GM12878 (cell line): ENCODE results near the gene CORO1C. TPM values are rescaled to one million over a fixed set of nuclear protein-coding genes. Genes with fewer than 3 reads are reported as not detected.

Experiments used
- ATAC-seq: fragments of 200-7000 bp; cut with Tn5 transposase; 3 replicates; pipeline ENCODE4 v1.9.1; 2020; ENCODE audit warnings: mild to moderate bottlenecking, moderate library complexity
- BruUV-seq: library from RNA; stranded (reverse); fragments of 400-500 nt; replicated peaks from 2 replicates; lab custom pipeline; 2021; lab: Mats Ljungman, UMichigan
- CTCF ChIA-PET: fragments of 300-600 bp; sonication (Branson Sonifier 250); formaldehyde crosslinking; extraction: SDS; loops from one replicate; lab custom pipeline; 2021; ENCODE audit warnings: inconsistent platforms; lab: Yijun Ruan, JAX
- POLR2A ChIA-PET: fragments of 350-600 bp; formaldehyde crosslinking; extraction: SDS; loops from one replicate; lab custom pipeline; 2021; ENCODE audit warnings: inconsistent platforms; lab: Charles Lee
- RAD21 ChIA-PET: fragments of 300-600 bp; sonication (Branson Sonifier 250); formaldehyde crosslinking; loops from one replicate; lab custom pipeline; 2023; ENCODE audit warnings: antibody characterized with exemption; ENCODE audit not compliant: unreplicated experiment; lab: Charles Lee
- SMC1A ChIA-PET: fragments of 300-600 bp; sonication (Branson Sonifier 250); formaldehyde crosslinking; loops from one replicate; lab custom pipeline; 2023; ENCODE audit not compliant: unreplicated experiment, uncharacterized antibody; lab: Charles Lee
- DNase-seq: peaks from one replicate; pipeline ENCODE4 v3.0.0-alpha.2; 2011; ENCODE audit warnings: low read depth, low spot score
- FAIRE-seq: peaks from 3 replicates; lab custom pipeline; 2011; peaks lifted over from hg19 to GRCh38; lab: Jason Lieb, UNC
- H2AFZ ChIP-seq: 2 replicates; pipeline ENCODE4 v1.6.0; 2011; ENCODE audit warnings: low read depth, low read length, control low read depth; ENCODE audit not compliant: control insufficient read depth
- H3K27ac ChIP-seq: 2 replicates; pipeline ENCODE4 v1.5.1; 2011; ENCODE audit warnings: control low read depth; ENCODE audit not compliant: control insufficient read depth, insufficient read depth
- H3K27me3 ChIP-seq, 2 experiments: replicated peaks in 1 of 2; 2 replicates each; pipeline versions ENCODE4 v1.6.0 to v1.6.1; 2011; ENCODE audit warnings: low read length in 1 of 2; ENCODE audit not compliant: control insufficient read depth in 2 of 2, insufficient read depth in 2 of 2
- H3K36me3 ChIP-seq, 2 experiments: 2 replicates each; pipeline ENCODE4 v1.5.1; 2011; ENCODE audit warnings: low read length in 1 of 2; ENCODE audit not compliant: control insufficient read depth in 2 of 2, insufficient read depth in 2 of 2
- H3K4me1 ChIP-seq: 2 replicates; pipeline ENCODE4 v1.6.1; 2011; ENCODE audit warnings: mild to moderate bottlenecking, low read length, moderate library complexity, mixed read lengths; ENCODE audit not compliant: control insufficient read depth, insufficient read depth
- H3K4me2 ChIP-seq: 2 replicates; pipeline ENCODE4 v1.6.0; 2011; ENCODE audit warnings: control low read depth; ENCODE audit not compliant: control insufficient read depth, insufficient read depth
- H3K4me3 ChIP-seq: fragments of 200-600 bp; sonication (generic); 2 replicates; pipeline ENCODE4 v1.5.1; 2016
- H3K79me2 ChIP-seq: 2 replicates; pipeline ENCODE4 v1.6.0; 2011; ENCODE audit warnings: low read length; ENCODE audit not compliant: control insufficient read depth, insufficient read depth
- H3K9ac ChIP-seq: 2 replicates; pipeline ENCODE4 v1.8.0; 2011; ENCODE audit warnings: low read length, control low read depth, mixed read lengths; ENCODE audit not compliant: control insufficient read depth, insufficient read depth
- H3K9me3 ChIP-seq: replicated peaks from 3 replicates; pipeline ENCODE4 v1.5.1; 2011; ENCODE audit warnings: mild to moderate bottlenecking, low read length; ENCODE audit not compliant: control insufficient read depth, insufficient read depth
- H4K20me1 ChIP-seq: 2 replicates; pipeline ENCODE4 v1.6.0; 2011; ENCODE audit not compliant: control insufficient read depth, insufficient read depth
- BACH1 ChIP-seq: fragments of 450-650 bp; IDR thresholded peaks from 2 replicates; pipeline ENCODE4 v1.6.1; 2017; ENCODE audit warnings: mild to moderate bottlenecking, borderline replicate concordance
- CBFB ChIP-seq: IDR thresholded peaks from 2 replicates; pipeline ENCODE4 v1.6.1; 2016; ENCODE audit warnings: antibody characterized with exemption, low read depth
- CEBPZ ChIP-seq: fragments of 150-350 bp; IDR thresholded peaks from 2 replicates; pipeline ENCODE4 v1.6.1; 2016; ENCODE audit warnings: low read depth, low read length
- EED ChIP-seq: sonication (generic); IDR thresholded peaks from 2 replicates; pipeline ENCODE4 v1.6.1; 2016; ENCODE audit warnings: antibody characterized with exemption, low read depth
- MAX ChIP-seq: IDR thresholded peaks from 2 replicates; pipeline ENCODE4 v1.6.1; 2012; ENCODE audit warnings: low read depth, low read length, improper control_type of control experiment
- MYC ChIP-seq: IDR thresholded peaks from 2 replicates; pipeline ENCODE4 v1.6.1; 2011; ENCODE audit warnings: mild to moderate bottlenecking, low read length, moderate library complexity, inconsistent platforms; ENCODE audit not compliant: insufficient read depth, insufficient replicate concordance, insufficient read length, severe bottlenecking
- NFYA ChIP-seq: IDR thresholded peaks from 2 replicates; pipeline ENCODE4 v1.6.1; 2011; ENCODE audit warnings: low read depth, mild to moderate bottlenecking, low read length, improper control_type of control experiment, borderline replicate concordance
- NR2F1 ChIP-seq: fragments of 450-650 bp; conservative IDR thresholded peaks from 2 replicates; pipeline ENCODE4 v1.6.1; 2017; ENCODE audit warnings: mild to moderate bottlenecking
- POU2F2 ChIP-seq: IDR thresholded peaks from 3 replicates; pipeline ENCODE4 v1.6.1; 2011; ENCODE audit warnings: low read depth, mild to moderate bottlenecking, low read length, borderline replicate concordance
- SIX5 ChIP-seq: IDR thresholded peaks from 2 replicates; pipeline ENCODE4 v1.6.1; 2011; ENCODE audit warnings: mild to moderate bottlenecking, low read depth, low read length, moderate library complexity; ENCODE audit not compliant: severe bottlenecking
- WGBS: methylation state at CpG from one replicate; pipeline ENCODE4 v1.1.6; 2016; ENCODE audit warnings: low lambda C conversion rate; ENCODE audit not compliant: insufficient replicate concordance, insufficient coverage; ENCODE audit errors: missing lambda C conversion rate; 5-methylcytosine and 5-hydroxymethylcytosine counted together
- in situ Hi-C: fragments of 300-500 bp; cut with MboI; formaldehyde crosslinking; loops from 9 replicates; pipeline ENCODE4 v1.14.3; 2018; ENCODE audit warnings: mixed read lengths
- intact Hi-C: fragments of 100-400 bp; cut with micrococcal nuclease; formaldehyde crosslinking; loops from one replicate; pipeline ENCODE4 v1.14.2; 2022; ENCODE audit not compliant: unreplicated experiment
- polyA plus RNA-seq, 11 experiments: library from polyadenylated mRNA; depleted of rRNA in 4 of 11; unstranded in 6 of 11; stranded (reverse) in 5 of 11; fragments of >200 nt; fragmentation: Nextera tagmentation in 4 of 11; fragmentation: Illumina TruSeq in 1 of 11; extraction: Ambion mirVana in 4 of 11; extraction: Trizol in 1 of 11; gene quantifications; 1 replicate in 1 of 11; 2 replicates in 10 of 11; pipeline versions ENCODE4 v1.2.1 to v1.2.3, GENCODE V29; 2011 to 2016; ENCODE audit warnings: inconsistent platforms in 2 of 11, missing spikeins in 2 of 11, low read depth in 1 of 11
- total RNA-seq, 4 experiments: library from RNA; depleted of rRNA in 3 of 4; stranded (reverse); fragments of >200 nt in 3 of 4; fragmentation: Illumina TruSeq in 1 of 4; extraction: Trizol in 1 of 4; gene quantifications; 2 replicates each; pipeline versions ENCODE4 v1.2.1 to v1.2.3, GENCODE V29; 2013 to 2021

The CORO1C gene
- total and polyA plus RNA-seq, 10 of the 15 experiments (the other 5 are each of a cell fraction or from before 2014, with no cell fraction given), result 52.7 to 254 (median 171) TPM

- Histone ChIP-seq H3K36me3 (no peaks in the 10 kb centered on the region), H3K4me3 (no peak overlapping the region), H3K27me3 (no peaks in the 10 kb centered on the region), H3K9ac (no peak overlapping the region), H4K20me1 (no peaks in the 10 kb centered on the region), H3K9me3 (no peaks in the 10 kb centered on the region), H2AFZ (no peak overlapping the region), H3K27ac (no peak overlapping the region), H3K79me2 (no peaks in the 10 kb centered on the region), H3K4me1 (peaks cover 12% of the 10 kb centered on the region), H3K4me2 (no peak overlapping the region)
- in situ Hi-C loops (no loop called here), intact Hi-C loops (loop anchor here (5.0 kb wide), 1 partner anchor 688 kb away; no protein-coding TSS in a partner anchor)
- 64% methylated on average over 3 of the region's 3 CpGs for WGBS
- ChIA-PET RAD21 (no interaction called here), SMC1A (interaction anchor here (0.6 to 1.5 kb wide), 3 partner anchors 10 to 974 kb away, joined by 3 to 5 read pairs (median 5); no protein-coding TSS in a partner anchor), CTCF (no interaction called here), POLR2A (no interaction called here)
- FAIRE-seq (no peak), DNase-seq (no peak), ATAC-seq (peak; percentile 32)
- TF ChIP-seq CEBPZ (no peak), EED (0 out of 2 replicates have a peak, but pooled peaks have one; percentile 12), NFYA (no peak), MAX (no peak), NR2F1 (peak; percentile 64), MYC (no peak), SIX5 (no peak), BACH1 (no peak), CBFB (no peak), POU2F2 (no peak)
- no TSS peak for BruUV-seq
These were observed 126.2 kb downstream of the CORO1C start for GRCh38 chr12:108605000-108605689.
